Naive thymus-derived CD8-positive, alpha-beta T cell (primary cell): ENCODE results near the gene RERE. TPM values are rescaled to one million over a fixed set of nuclear protein-coding genes. Genes with fewer than 3 reads are reported as not detected.

Source experiments
- ATAC-seq, 2 donors: fragments of 150-1000 bp; cut with Tn5 transposase in 1 of 2; sonication (Bioruptor Pico), chemical (Tn5 transposase) in 1 of 2; 1 replicate in 1 of 2; 2 replicates in 1 of 2; pipeline ENCODE4 v1.10.0; 2021; ENCODE audit warnings: mild to moderate bottlenecking in 2 of 2, moderate library complexity in 2 of 2
- POLR2A ChIA-PET: fragments of 350-600 bp; sonication (Branson Sonifier 250); formaldehyde crosslinking; loops from one replicate; lab custom pipeline; 2021; ENCODE audit warnings: antibody characterized with exemption; lab: Charles Lee
- DNase-seq, 10 donors: peaks; one replicate each; pipeline versions ENCODE4 v3.0.0 to v3.0.0-alpha.2; 2020 to 2022
- H3K27ac Mint-ChIP-seq, 10 donors: one replicate each; pipeline ENCODE4 v1.8.0; 2020 to 2022; ENCODE audit warnings: mild to moderate bottlenecking in 10 of 10, mixed read lengths in 10 of 10, moderate library complexity in 4 of 10, inconsistent platforms in 1 of 10
- H3K27me3 Mint-ChIP-seq, 5 donors: one replicate each; pipeline ENCODE4 v1.8.0; 2021 to 2022; ENCODE audit warnings: mixed read lengths in 5 of 5
- H3K36me3 Mint-ChIP-seq, 3 donors: one replicate each; pipeline ENCODE4 v1.8.0; 2020 to 2022; ENCODE audit warnings: mixed read lengths in 3 of 3, mild to moderate bottlenecking in 2 of 3, inconsistent platforms in 1 of 3
- H3K4me1 Mint-ChIP-seq, 4 donors: one replicate each; pipeline ENCODE4 v1.8.0; 2021 to 2022; ENCODE audit warnings: mixed read lengths in 4 of 4
- H3K4me3 Mint-ChIP-seq, 10 donors: one replicate each; pipeline ENCODE4 v1.8.0; 2020 to 2022; ENCODE audit warnings: mild to moderate bottlenecking in 10 of 10, mixed read lengths in 10 of 10, moderate library complexity in 6 of 10, inconsistent platforms in 1 of 10
- H3K9me3 Mint-ChIP-seq, 9 donors: one replicate each; pipeline ENCODE4 v1.8.0; 2020 to 2022; ENCODE audit warnings: mixed read lengths in 9 of 9, mild to moderate bottlenecking in 3 of 9, inconsistent platforms in 1 of 9, moderate library complexity in 1 of 9
- polyA plus RNA-seq, 3 donors: library from polyadenylated mRNA; unstranded; fragments of 300-500 nt; fragmentation: Illumina TruSeq; gene quantifications; one replicate each; pipeline ENCODE4 v1.2.3, GENCODE V29; 2021
- total RNA-seq, 8 experiments: library from RNA in 2 of 8; stranded (reverse) in 2 of 8; gene quantifications; one replicate each; pipeline ENCODE4 v1.2.3 and lab custom pipeline; 2021 to 2026

The RERE gene
- total and polyA plus RNA-seq, 5 experiments from 2014 or later: 4.1 to 84.2 (median 8.8) TPM

DNA sequence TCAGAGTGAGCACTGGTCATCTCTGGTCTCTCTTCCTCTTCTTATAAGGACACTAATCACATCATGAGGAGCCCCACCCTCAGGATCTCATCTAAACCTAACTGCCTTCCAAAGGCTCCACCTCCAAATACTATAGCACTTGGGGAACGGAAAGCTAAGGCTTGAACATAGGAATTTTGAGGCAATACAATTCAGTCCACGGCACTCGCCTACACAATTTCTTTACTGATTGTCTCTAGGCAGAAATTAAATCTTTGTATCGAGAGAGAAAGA, 127.3 kb downstream of the RERE start:
- no peaks in the 10 kb centered on the region for H3K27me3 Mint-ChIP-seq
- no peak for ATAC-seq
- H3K4me3 Mint-ChIP-seq: no peak overlapping the region
- no peak for DNase-seq
- H3K27ac Mint-ChIP-seq: no peak overlapping the region
- H3K36me3 Mint-ChIP-seq: peaks cover 0 to 14% (median 3%) of the 10 kb centered on the region in 3 donors
- POLR2A ChIA-PET: no interaction called here
- H3K9me3 Mint-ChIP-seq: peaks cover 0 to 4% (median 0%) of the 10 kb centered on the region in 9 donors
- peaks cover 12 to 50% (median 15%) of the 10 kb centered on the region in 4 donors for H3K4me1 Mint-ChIP-seq

DNA sequence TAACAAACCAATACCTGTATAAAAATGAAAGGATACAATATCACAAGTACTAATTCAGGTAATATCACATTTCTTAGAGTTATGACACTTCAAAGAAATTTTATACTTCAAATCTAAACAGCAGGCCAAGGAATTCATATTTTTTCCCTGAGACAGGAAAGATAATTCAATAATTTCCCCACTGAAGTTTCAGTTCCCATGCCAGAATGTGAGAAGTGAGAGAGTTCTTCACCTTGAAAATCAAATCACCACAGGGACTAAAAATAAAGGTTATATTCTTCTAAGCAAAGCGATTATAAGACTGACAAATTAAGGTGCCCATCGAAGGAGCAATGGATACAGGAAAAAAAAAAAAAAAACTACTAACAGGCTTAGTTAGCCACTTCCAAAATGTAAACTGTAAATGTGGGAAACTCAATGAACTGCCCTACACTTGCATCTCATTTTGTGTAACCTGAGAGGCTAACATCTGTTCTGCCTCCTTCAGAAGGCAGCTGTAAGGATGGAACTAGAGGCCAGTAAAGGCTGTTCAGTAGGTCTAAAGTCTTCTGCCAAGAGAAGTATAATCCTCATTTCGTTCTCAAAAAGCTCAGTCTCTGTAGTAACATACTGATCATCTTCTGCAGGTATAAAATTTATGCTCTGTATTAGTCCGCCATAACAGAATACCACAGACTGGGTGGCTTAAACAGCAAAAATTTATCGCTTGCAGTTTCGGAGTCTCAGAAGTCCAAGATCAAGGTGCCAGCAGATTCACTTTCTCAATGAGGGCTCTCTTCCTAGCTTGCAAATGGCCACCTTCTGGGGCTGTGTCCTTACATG, 127.8 kb downstream of the RERE start:
- no peaks in the 10 kb centered on the region for H3K27me3 Mint-ChIP-seq
- peaks cover 14 to 50% (median 18%) of the 10 kb centered on the region in 4 donors for H3K4me1 Mint-ChIP-seq
- H3K4me3 Mint-ChIP-seq: no peak overlapping the region
- DNase-seq (no peak), ATAC-seq (no peak)
- POLR2A ChIA-PET: no interaction called here
- H3K9me3 Mint-ChIP-seq: peaks cover 0 to 4% (median 0%) of the 10 kb centered on the region in 9 donors
- H3K27ac Mint-ChIP-seq: peak overlapping the region in 1 of 10 donors; percentile 20
- peaks cover 0 to 14% (median 3%) of the 10 kb centered on the region in 3 donors for H3K36me3 Mint-ChIP-seq

DNA sequence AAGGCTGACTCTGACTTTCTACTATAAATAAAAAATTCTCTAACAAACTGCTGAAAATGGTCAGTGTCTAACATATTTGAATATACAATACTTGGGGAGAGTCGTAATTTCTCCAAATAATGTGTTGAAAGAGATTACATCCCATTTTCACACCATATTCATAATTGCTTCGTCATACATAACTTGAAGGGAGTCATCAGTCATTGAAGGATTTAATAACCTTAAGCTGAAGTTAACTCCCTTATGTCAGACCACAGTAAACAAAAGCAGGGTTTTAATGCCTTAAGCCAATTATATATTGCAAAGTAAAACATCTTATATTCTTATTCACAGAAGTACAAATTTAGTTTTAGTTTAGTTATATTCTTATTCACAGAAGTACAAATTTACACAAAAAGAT, 129.9 kb downstream of the RERE start:
- Mint-ChIP-seq H3K4me3 (no peak overlapping the region), H3K9me3 (peaks cover 0 to 4% (median 0%) of the 10 kb centered on the region in 9 donors), H3K4me1 (peaks cover 12 to 46% (median 17%) of the 10 kb centered on the region in 4 donors), H3K27ac (no peak overlapping the region), H3K36me3 (peaks cover 0 to 12% (median 3%) of the 10 kb centered on the region in 3 donors), H3K27me3 (no peaks in the 10 kb centered on the region)
- POLR2A ChIA-PET: no interaction called here
- DNase-seq (no peak), ATAC-seq (no peak)

DNA sequence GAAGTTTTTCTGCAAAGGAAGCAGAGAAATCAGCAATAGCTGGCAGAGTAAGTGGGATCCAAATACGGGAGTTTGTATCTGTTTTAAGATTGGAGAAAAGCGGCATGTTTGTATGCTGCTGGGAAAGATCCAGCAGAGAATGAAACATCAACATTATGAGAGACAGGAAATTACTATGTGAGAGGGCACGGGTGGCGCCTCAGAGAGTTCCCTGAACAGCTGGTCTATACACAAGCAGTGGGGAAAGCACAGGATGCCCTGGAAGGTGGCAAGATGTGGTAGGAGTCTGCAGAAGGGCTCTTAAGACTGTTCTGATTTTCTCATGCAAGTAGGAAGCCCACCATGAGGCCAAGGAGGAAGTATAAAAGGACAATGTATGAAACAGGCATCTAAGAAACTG, 130.4 kb downstream of the RERE start:
- peaks cover 12 to 46% (median 18%) of the 10 kb centered on the region in 4 donors for H3K4me1 Mint-ChIP-seq
- ATAC-seq (no peak), DNase-seq (no peak)
- H3K9me3 Mint-ChIP-seq: peaks cover 0 to 4% (median 0%) of the 10 kb centered on the region in 9 donors
- no peaks in the 10 kb centered on the region for H3K27me3 Mint-ChIP-seq
- no peak overlapping the region for H3K4me3 Mint-ChIP-seq
- no peak overlapping the region for H3K27ac Mint-ChIP-seq
- H3K36me3 Mint-ChIP-seq: peaks cover 0 to 12% (median 3%) of the 10 kb centered on the region in 3 donors
- POLR2A ChIA-PET: no interaction called here

DNA sequence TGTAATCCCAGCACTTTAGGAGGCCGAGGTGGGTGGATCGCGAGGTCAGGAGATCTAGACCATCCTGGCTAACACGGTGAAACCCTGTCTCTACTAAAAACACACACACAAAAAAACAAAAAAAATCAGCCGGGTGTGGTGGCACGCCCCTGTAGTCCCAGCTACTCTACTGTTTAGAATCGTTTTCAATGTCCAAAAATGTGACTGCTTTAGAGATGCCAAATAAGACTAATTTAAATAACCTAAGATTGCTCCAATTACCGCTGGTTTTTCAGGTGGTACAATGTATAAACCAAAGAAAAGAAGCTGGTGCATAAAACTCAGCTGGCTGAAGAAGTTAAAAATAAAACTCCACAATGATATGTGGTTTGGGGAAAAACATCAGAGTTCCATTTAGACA, 132.0 kb downstream of the RERE start:
- peaks cover 12 to 39% (median 23%) of the 10 kb centered on the region in 4 donors for H3K4me1 Mint-ChIP-seq
- DNase-seq: no peak
- H3K27me3 Mint-ChIP-seq: no peaks in the 10 kb centered on the region
- ATAC-seq: no peak
- peaks cover 0 to 4% (median 0%) of the 10 kb centered on the region in 9 donors for H3K9me3 Mint-ChIP-seq
- H3K4me3 Mint-ChIP-seq: no peak overlapping the region
- H3K27ac Mint-ChIP-seq: no peak overlapping the region
- H3K36me3 Mint-ChIP-seq: peaks cover 0 to 7% (median 3%) of the 10 kb centered on the region in 3 donors
- POLR2A ChIA-PET: no interaction called here

DNA sequence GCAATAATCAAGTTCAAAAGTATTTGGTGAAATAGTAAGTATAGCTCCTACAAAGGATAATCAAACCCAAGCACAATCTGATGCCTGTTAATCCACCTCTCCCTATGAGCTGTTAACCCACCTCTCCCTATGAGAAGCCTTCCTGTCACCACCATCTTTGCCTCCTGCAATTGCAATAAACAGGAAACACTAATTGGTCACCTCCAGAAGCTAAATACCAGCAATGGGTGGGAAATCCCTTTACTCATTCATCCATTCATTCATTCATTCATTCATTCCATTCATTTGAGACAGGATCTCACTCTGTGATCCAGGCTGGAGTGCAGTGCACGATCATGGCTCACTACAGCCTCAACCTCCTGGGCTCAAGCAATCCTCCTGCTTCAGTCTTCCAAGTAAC, 132.8 kb downstream of the RERE start:
- ATAC-seq (no peak), DNase-seq (no peak)
- H3K36me3 Mint-ChIP-seq: peaks cover 0 to 3% (median 0%) of the 10 kb centered on the region in 3 donors
- peaks cover 12 to 32% (median 23%) of the 10 kb centered on the region in 4 donors for H3K4me1 Mint-ChIP-seq
- no peaks in the 10 kb centered on the region for H3K9me3 Mint-ChIP-seq
- H3K4me3 Mint-ChIP-seq: no peak overlapping the region
- H3K27ac Mint-ChIP-seq: peak overlapping the region in 1 of 10 donors; percentile 40
- POLR2A ChIA-PET: no interaction called here
- H3K27me3 Mint-ChIP-seq: no peaks in the 10 kb centered on the region

DNA sequence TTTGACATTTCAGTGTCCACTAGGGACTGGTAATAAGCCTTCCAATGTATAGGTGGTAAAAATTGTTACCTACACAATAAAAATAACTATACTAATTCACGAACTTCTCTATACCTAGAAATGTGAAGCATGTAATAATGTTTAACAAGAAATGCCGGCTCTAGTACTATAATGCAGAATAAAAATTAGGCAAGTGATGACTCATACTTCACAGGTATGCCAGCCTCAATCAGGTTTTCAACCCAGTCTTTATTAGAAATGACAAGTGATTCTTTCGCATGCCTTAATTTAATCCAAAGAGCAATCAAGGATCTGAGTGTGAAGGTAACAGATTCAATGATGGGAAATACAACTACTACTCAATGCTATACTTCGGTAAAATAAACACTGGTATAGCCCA, 134.9 kb downstream of the RERE start:
- POLR2A ChIA-PET: no interaction called here
- no peak for DNase-seq
- no peaks in the 10 kb centered on the region for H3K27me3 Mint-ChIP-seq
- H3K4me1 Mint-ChIP-seq: peaks cover 10 to 29% (median 19%) of the 10 kb centered on the region in 4 donors
- no peaks in the 10 kb centered on the region for H3K9me3 Mint-ChIP-seq
- peaks cover 0 to 5% (median 2%) of the 10 kb centered on the region in 3 donors for H3K36me3 Mint-ChIP-seq
- no peak overlapping the region for H3K4me3 Mint-ChIP-seq
- ATAC-seq: no peak
- no peak overlapping the region for H3K27ac Mint-ChIP-seq

DNA sequence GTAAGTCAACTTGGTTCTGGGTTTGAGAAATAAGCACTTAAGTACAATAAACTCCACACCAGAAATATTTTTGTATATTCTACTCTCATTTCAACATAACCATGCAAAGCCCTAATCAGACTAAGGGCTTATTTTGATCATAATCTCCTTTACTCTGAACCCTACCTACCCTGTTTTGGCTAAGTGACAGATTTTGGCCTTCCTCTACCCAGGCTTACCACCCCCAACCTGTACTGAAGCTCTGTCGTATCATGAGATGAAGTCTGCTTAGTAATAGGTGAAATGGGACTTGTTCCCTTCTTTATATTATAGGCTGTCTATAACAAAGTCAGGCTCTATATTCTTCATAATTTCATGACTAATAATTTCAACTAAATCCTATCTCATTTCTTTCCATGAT, 135.5 kb downstream of the RERE start:
- Mint-ChIP-seq H3K27me3 (no peaks in the 10 kb centered on the region), H3K9me3 (no peaks in the 10 kb centered on the region), H3K4me3 (no peak overlapping the region), H3K36me3 (peaks cover 0 to 6% (median 2%) of the 10 kb centered on the region in 3 donors), H3K27ac (peak overlapping the region in 2 of 10 donors; percentile 6 to 48), H3K4me1 (peaks cover 8 to 27% (median 17%) of the 10 kb centered on the region in 4 donors)
- DNase-seq: no peak
- POLR2A ChIA-PET: no interaction called here
- no peak for ATAC-seq

DNA sequence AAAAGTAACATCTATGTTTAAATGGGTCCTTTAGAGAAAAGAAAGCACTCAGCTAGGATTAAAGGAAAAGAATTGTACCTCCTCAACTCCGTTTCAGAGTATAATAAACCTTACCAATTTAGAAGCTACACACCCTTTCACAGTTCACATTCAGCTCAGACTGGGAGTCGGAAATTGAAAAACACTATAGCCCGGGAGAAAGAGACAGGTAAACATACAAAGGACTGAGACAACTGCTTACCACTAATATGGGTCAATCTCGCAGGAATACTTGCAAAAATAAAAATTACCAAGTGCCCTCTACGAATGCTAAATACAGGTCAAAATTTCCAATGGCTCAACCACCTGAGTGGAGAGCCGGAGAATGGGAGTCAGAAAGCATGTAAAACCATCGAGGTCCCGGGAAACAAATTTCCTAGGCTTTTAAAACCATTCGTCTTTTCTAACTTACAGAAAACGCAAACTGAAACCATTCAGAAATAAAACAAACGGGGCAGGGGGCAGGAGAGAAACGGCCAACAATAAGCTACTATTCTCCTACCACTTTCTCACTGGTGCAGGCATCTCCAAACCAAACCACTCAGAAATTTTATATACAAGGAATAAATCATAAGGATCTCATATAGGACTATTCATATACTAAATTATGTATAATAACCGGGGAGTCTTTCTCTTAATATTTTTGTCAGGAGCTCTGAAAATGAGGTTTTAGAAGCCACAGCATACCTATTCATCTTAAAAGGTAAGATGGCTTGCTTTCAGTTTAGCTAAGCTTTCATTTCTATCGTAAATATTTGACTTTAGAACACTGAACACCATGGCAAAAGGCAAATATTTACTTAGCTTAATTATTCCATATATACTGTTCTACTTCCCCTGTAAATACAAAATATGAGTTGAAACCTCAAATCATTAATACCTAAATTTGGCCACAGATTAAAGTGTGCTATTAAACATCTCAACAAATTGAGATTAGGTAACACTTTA, 136.5 kb downstream of the RERE start:
- Mint-ChIP-seq H3K4me3 (peak overlapping the region in 2 of 10 donors; percentile 14 to 17), H3K9me3 (no peaks in the 10 kb centered on the region), H3K4me1 (peaks cover 6 to 24% (median 18%) of the 10 kb centered on the region in 4 donors), H3K27ac (peak overlapping the region in 2 of 10 donors; percentile 24 to 37), H3K36me3 (peaks cover 0 to 6% (median 2%) of the 10 kb centered on the region in 3 donors), H3K27me3 (no peaks in the 10 kb centered on the region)
- POLR2A ChIA-PET: no interaction called here
- DNase-seq (no peak), ATAC-seq (no peak)

DNA sequence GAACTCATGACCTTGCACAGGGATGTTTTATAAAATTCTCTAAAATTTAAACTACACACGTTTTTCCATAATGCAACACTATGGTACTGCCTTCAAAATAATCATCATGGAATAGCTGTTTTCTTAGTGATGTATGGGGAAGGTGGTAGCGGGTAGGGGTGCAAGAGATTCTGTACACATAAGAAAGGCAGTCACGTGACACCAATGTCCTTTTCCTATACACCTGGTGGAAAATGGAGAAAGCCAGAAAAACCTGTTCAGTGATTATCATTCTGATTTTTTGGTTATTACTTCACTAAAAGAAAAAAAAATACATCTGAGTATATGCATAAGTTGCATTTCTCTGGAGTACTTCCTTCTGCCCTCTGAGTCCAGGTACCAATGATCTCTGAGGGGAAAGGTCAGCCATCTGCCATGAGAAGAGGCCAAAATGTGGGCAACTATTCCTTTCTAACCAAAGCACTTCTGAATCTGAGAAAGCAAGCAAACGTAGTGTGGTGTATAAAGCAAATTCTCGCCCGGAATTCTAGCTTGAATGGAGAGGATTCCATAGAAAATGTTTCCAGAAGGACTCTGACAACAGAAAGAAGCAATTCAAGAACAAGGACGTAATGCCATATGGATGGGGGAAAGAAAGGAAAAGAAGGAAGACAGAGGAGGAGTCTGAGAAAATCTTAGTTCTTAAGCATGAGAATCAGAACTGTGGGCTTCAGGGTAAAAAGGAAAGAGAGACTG, 137.3 kb downstream of the RERE start:
- ATAC-seq (no peak), DNase-seq (no peak)
- H3K9me3 Mint-ChIP-seq: no peaks in the 10 kb centered on the region
- H3K27ac Mint-ChIP-seq: no peak overlapping the region
- no peak overlapping the region for H3K4me3 Mint-ChIP-seq
- H3K36me3 Mint-ChIP-seq: peaks cover 0 to 6% (median 2%) of the 10 kb centered on the region in 3 donors
- peaks cover 6 to 24% (median 18%) of the 10 kb centered on the region in 4 donors for H3K4me1 Mint-ChIP-seq
- no peaks in the 10 kb centered on the region for H3K27me3 Mint-ChIP-seq
- POLR2A ChIA-PET: no interaction called here

DNA sequence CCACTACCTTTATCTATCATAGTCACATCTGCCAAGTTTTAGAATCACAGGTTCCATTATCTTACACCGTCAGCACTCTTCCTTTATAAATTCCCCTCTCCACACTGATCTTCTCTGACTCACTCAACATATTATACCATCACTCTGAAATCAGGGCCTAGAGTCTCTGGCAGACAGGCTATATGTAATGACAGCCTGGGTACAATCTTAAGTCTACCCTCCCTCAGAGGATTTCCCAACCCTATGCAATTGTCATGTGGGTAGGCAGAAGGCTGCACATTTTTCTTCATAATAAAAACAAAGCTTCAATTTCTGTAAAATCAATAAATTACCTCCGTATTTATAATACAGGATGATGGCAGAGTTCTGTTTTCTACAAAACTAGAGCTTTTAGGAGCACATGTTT, 138.0 kb downstream of the RERE start:
- DNase-seq (no peak), ATAC-seq (no peak)
- Mint-ChIP-seq H3K4me1 (peaks cover 7 to 21% (median 12%) of the 10 kb centered on the region in 4 donors), H3K9me3 (no peaks in the 10 kb centered on the region), H3K27ac (no peak overlapping the region), H3K27me3 (no peaks in the 10 kb centered on the region), H3K36me3 (peaks cover 0 to 6% (median 2%) of the 10 kb centered on the region in 3 donors), H3K4me3 (no peak overlapping the region)
- POLR2A ChIA-PET: no interaction called here

DNA sequence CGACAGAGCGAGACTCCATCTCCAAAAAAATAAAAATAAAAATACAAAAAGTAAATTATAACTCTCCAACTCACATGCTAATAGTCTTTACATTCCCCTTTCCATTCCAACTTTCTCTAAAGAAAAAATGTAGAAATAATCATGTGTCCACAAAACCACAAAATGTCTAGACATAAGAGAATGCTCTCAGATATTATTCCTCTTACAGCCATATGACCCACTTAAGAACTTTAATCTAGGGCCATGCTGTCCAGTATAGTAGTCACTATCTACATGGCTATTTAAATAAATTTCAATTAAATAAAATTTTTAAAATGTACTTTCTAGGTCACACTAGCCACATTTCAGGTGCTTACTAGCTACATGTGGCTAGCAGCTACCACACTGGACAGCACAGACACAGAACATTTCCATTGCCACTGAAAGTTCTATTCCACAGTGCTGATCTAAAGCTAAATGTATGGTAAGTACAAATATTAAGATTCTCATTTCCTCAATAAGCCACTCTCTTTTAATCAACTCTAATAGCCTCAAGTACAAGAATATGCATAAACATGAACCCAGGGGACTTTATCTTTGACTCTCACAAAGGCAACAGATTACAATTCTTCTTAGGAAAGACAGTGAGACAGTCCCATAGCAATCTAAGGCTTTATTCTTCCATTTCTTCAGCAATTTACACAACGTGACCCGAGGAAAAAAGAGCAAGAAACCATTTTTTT, 138.6 kb downstream of the RERE start:
- Mint-ChIP-seq H3K9me3 (no peaks in the 10 kb centered on the region), H3K27ac (no peak overlapping the region), H3K4me3 (no peak overlapping the region), H3K36me3 (peaks cover 0 to 6% (median 2%) of the 10 kb centered on the region in 3 donors), H3K27me3 (no peaks in the 10 kb centered on the region), H3K4me1 (peaks cover 5 to 21% (median 12%) of the 10 kb centered on the region in 4 donors)
- DNase-seq (no peak), ATAC-seq (no peak)
- POLR2A ChIA-PET: no interaction called here
